WTC11 (cell line): ENCODE measurements around the gene GABPB1. TPM values are rescaled to one million over a fixed set of nuclear protein-coding genes. Genes with fewer than 3 reads are reported as not detected.

ENCODE experiments used
- ATAC-seq: fragments of 200-7000 bp; cut with Tn5 transposase; 2 replicates; pipeline ENCODE4 v1.10.0; 2021; ENCODE audit warnings: mild to moderate bottlenecking, moderate library complexity
- CTCF ChIA-PET: fragments of 300-600 bp; sonication (Branson Sonifier 250); formaldehyde crosslinking; loops from one replicate; lab custom pipeline; 2021; ENCODE audit warnings: antibody characterized with exemption; lab: Charles Lee
- POLR2A ChIA-PET: fragments of 350-600 bp; sonication (Branson Sonifier 250); formaldehyde crosslinking; loops from one replicate; lab custom pipeline; 2021; ENCODE audit warnings: antibody characterized with exemption; lab: Charles Lee
- DNase-seq: peaks from one replicate; pipeline ENCODE4 v3.0.0; 2021; ENCODE audit warnings: low spot score
- H3K27ac Mint-ChIP-seq: 2 replicates; pipeline ENCODE4 v1.8.0; 2021; ENCODE audit warnings: mixed read lengths
- H3K27me3 Mint-ChIP-seq: 2 replicates; pipeline ENCODE4 v1.8.0; 2021; ENCODE audit warnings: low read depth, mild to moderate bottlenecking, moderate library complexity, mixed read lengths
- H3K36me3 Mint-ChIP-seq: 2 replicates; pipeline ENCODE4 v1.8.0; 2021; ENCODE audit warnings: mixed read lengths
- H3K4me1 Mint-ChIP-seq: 2 replicates; pipeline ENCODE4 v1.8.0; 2022; ENCODE audit warnings: mixed read lengths
- H3K4me3 Mint-ChIP-seq: 2 replicates; pipeline ENCODE4 v1.8.0; 2021; ENCODE audit warnings: mild to moderate bottlenecking, moderate library complexity, mixed read lengths
- H3K9me3 Mint-ChIP-seq: 2 replicates; pipeline ENCODE4 v1.8.0; 2021; ENCODE audit warnings: mixed read lengths
- ATF6 ChIP-seq: sonication (generic); formaldehyde crosslinking; IDR thresholded peaks from 2 replicates; pipeline ENCODE4 v1.8.1; 2023; ENCODE audit warnings: mild to moderate bottlenecking, missing genetic modification reagents
- CREB1 ChIP-seq: sonication (generic); formaldehyde crosslinking; IDR thresholded peaks from 2 replicates; pipeline ENCODE4 v1.8.0; 2023; ENCODE audit warnings: mild to moderate bottlenecking, missing genetic modification reagents
- CREM ChIP-seq: sonication (generic); formaldehyde crosslinking; IDR thresholded peaks from 2 replicates; pipeline ENCODE4 v1.8.1; 2022; ENCODE audit warnings: mild to moderate bottlenecking, missing genetic modification reagents, moderate library complexity
- EMX1 ChIP-seq: fragments of 250-450 bp; sonication (Bioruptor Pico); IDR thresholded peaks from 2 replicates; pipeline ENCODE4 v1.8.0; 2021; ENCODE audit warnings: mild to moderate bottlenecking
- FOXJ3 ChIP-seq: sonication (generic); formaldehyde crosslinking; IDR thresholded peaks from 2 replicates; pipeline ENCODE4 v1.9.0; 2021; ENCODE audit warnings: missing genetic modification reagents, mild to moderate bottlenecking, borderline replicate concordance
- KAT7 ChIP-seq: sonication (generic); formaldehyde crosslinking; IDR thresholded peaks from 2 replicates; pipeline ENCODE4 v1.8.1; 2023; ENCODE audit warnings: missing genetic modification reagents, mild to moderate bottlenecking, borderline replicate concordance
- MXD4 ChIP-seq: fragments of 250-450 bp; sonication (Bioruptor Pico); IDR thresholded peaks from 2 replicates; pipeline ENCODE4 v1.8.0; 2021; ENCODE audit warnings: mild to moderate bottlenecking, moderate library complexity, borderline replicate concordance
- TP53 ChIP-seq: sonication (generic); formaldehyde crosslinking; IDR thresholded peaks from 2 replicates; pipeline ENCODE4 v1.8.1; 2023; ENCODE audit warnings: mild to moderate bottlenecking, missing genetic modification reagents
- USF1 ChIP-seq: sonication (generic); formaldehyde crosslinking; IDR thresholded peaks from 2 replicates; pipeline ENCODE4 v1.8.0; 2022; ENCODE audit warnings: mild to moderate bottlenecking, missing genetic modification reagents
- ZNF138 ChIP-seq: sonication (generic); formaldehyde crosslinking; conservative IDR thresholded peaks from 2 replicates; pipeline ENCODE4 v1.8.1; 2022; ENCODE audit warnings: mild to moderate bottlenecking, moderate library complexity, missing genetic modification reagents
- ZNF219 ChIP-seq: sonication (generic); formaldehyde crosslinking; IDR thresholded peaks from 2 replicates; pipeline ENCODE4 v1.8.0; 2023; ENCODE audit warnings: missing genetic modification reagents, mild to moderate bottlenecking, borderline replicate concordance
- ZNF281 ChIP-seq: sonication (generic); formaldehyde crosslinking; IDR thresholded peaks from 2 replicates; pipeline ENCODE4 v1.8.0; 2023; ENCODE audit warnings: mild to moderate bottlenecking, missing genetic modification reagents
- ZNF416 ChIP-seq: fragments of 250-450 bp; sonication (Bioruptor Pico); IDR thresholded peaks from 2 replicates; pipeline ENCODE4 v1.9.0; 2021; ENCODE audit warnings: mild to moderate bottlenecking, inconsistent platforms
- ZSCAN18 ChIP-seq: fragments of 250-450 bp; sonication (Bioruptor Pico); IDR thresholded peaks from 2 replicates; pipeline ENCODE4 v2.1.2; 2022; ENCODE audit warnings: mild to moderate bottlenecking, moderate library complexity
- total RNA-seq: library from RNA; stranded (reverse); gene quantifications from 3 replicates; pipeline ENCODE4 v1.2.3, GENCODE V29; 2021
- TF ChIP-seq, protein P1 (sequence below): sonication (generic); formaldehyde crosslinking; IDR thresholded peaks from 2 replicates; pipeline ENCODE4 v1.8.0; 2023; ENCODE audit warnings: missing genetic modification reagents, mild to moderate bottlenecking, borderline replicate concordance
- TF ChIP-seq, protein P2 (sequence below): fragments of 250-450 bp; sonication (Bioruptor Pico); IDR thresholded peaks from 2 replicates; pipeline ENCODE4 v1.9.0; 2021; ENCODE audit warnings: moderate library complexity, mild to moderate bottlenecking, inconsistent platforms, borderline replicate concordance
- TF ChIP-seq, protein P3 (sequence below): fragments of 250-450 bp; sonication (Bioruptor Pico); IDR thresholded peaks from 2 replicates; pipeline ENCODE4 v1.9.0; 2021; ENCODE audit warnings: mild to moderate bottlenecking
- TF ChIP-seq, protein P4 (sequence below): sonication (generic); formaldehyde crosslinking; IDR thresholded peaks from 2 replicates; pipeline ENCODE4 v1.8.1; 2022; ENCODE audit warnings: mild to moderate bottlenecking, missing genetic modification reagents, moderate library complexity, borderline replicate concordance

The GABPB1 gene
- total RNA-seq, 1 experiment from 2014 or later = 28.9 TPM

- TF ChIP-seq, protein P1, sequence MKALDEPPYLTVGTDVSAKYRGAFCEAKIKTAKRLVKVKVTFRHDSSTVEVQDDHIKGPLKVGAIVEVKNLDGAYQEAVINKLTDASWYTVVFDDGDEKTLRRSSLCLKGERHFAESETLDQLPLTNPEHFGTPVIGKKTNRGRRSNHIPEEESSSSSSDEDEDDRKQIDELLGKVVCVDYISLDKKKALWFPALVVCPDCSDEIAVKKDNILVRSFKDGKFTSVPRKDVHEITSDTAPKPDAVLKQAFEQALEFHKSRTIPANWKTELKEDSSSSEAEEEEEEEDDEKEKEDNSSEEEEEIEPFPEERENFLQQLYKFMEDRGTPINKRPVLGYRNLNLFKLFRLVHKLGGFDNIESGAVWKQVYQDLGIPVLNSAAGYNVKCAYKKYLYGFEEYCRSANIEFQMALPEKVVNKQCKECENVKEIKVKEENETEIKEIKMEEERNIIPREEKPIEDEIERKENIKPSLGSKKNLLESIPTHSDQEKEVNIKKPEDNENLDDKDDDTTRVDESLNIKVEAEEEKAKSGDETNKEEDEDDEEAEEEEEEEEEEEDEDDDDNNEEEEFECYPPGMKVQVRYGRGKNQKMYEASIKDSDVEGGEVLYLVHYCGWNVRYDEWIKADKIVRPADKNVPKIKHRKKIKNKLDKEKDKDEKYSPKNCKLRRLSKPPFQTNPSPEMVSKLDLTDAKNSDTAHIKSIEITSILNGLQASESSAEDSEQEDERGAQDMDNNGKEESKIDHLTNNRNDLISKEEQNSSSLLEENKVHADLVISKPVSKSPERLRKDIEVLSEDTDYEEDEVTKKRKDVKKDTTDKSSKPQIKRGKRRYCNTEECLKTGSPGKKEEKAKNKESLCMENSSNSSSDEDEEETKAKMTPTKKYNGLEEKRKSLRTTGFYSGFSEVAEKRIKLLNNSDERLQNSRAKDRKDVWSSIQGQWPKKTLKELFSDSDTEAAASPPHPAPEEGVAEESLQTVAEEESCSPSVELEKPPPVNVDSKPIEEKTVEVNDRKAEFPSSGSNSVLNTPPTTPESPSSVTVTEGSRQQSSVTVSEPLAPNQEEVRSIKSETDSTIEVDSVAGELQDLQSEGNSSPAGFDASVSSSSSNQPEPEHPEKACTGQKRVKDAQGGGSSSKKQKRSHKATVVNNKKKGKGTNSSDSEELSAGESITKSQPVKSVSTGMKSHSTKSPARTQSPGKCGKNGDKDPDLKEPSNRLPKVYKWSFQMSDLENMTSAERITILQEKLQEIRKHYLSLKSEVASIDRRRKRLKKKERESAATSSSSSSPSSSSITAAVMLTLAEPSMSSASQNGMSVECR (CRISPR knock-in tag) = no peak
- no peak for TF ChIP-seq ZSCAN18 (CRISPR knock-in tag)
- no peak for TF ChIP-seq CREB1 (CRISPR knock-in tag)
- TF ChIP-seq USF1 = no peak
- no peak for TF ChIP-seq TP53
Measured at GRCh38 chr15:50238255-50238654, 116.7 kb downstream of the GABPB1 start (continued).

DNA sequence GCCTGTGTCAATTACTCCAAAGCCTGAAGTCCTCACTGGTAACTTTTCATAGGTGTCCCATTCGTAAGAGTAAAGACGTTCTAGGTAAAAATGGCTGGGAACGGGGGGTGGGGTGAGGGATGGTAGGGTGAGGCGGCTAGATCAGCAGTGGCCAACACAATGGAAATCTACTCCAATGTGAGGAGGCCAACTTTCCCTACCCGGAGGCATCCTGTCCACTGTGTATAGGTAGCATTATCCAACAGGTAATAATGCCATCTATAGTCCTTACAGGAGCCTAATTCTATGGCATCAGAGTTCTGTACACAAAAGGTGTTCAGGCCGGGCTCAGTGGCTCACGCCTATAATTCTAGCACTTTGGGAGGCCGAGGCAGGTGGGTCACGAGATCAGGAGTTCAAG, 118.6 kb downstream of the GABPB1 start:
- CTCF ChIA-PET = no interaction called here
- H3K27ac Mint-ChIP-seq = no peak overlapping the region
- no peaks in the 10 kb centered on the region for H3K4me1 Mint-ChIP-seq
- H3K27me3 Mint-ChIP-seq = no peaks in the 10 kb centered on the region
- no peak for ATAC-seq
- no peaks in the 10 kb centered on the region for H3K36me3 Mint-ChIP-seq
- no peaks in the 10 kb centered on the region for H3K9me3 Mint-ChIP-seq
- H3K4me3 Mint-ChIP-seq = no peak overlapping the region
- no peak for DNase-seq
- POLR2A ChIA-PET = no interaction called here
- no peak for TF ChIP-seq KAT7
- TF ChIP-seq ZNF281 (CRISPR knock-in tag) = no peak
- TF ChIP-seq ZNF138 = no peak
- no peak for TF ChIP-seq CREM (CRISPR knock-in tag)
- TF ChIP-seq EMX1 = no peak
- TF ChIP-seq, protein P2, sequence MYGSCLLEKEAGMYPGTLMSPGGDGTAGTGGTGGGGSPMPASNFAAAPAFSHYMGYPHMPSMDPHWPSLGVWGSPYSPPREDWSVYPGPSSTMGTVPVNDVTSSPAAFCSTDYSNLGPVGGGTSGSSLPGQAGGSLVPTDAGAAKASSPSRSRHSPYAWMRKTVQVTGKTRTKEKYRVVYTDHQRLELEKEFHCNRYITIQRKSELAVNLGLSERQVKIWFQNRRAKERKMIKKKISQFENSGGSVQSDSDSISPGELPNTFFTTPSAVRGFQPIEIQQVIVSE = no peak
- no peak for TF ChIP-seq FOXJ3 (CRISPR knock-in tag)
- TF ChIP-seq ATF6 (CRISPR knock-in tag) = no peak
- TF ChIP-seq, protein P3, sequence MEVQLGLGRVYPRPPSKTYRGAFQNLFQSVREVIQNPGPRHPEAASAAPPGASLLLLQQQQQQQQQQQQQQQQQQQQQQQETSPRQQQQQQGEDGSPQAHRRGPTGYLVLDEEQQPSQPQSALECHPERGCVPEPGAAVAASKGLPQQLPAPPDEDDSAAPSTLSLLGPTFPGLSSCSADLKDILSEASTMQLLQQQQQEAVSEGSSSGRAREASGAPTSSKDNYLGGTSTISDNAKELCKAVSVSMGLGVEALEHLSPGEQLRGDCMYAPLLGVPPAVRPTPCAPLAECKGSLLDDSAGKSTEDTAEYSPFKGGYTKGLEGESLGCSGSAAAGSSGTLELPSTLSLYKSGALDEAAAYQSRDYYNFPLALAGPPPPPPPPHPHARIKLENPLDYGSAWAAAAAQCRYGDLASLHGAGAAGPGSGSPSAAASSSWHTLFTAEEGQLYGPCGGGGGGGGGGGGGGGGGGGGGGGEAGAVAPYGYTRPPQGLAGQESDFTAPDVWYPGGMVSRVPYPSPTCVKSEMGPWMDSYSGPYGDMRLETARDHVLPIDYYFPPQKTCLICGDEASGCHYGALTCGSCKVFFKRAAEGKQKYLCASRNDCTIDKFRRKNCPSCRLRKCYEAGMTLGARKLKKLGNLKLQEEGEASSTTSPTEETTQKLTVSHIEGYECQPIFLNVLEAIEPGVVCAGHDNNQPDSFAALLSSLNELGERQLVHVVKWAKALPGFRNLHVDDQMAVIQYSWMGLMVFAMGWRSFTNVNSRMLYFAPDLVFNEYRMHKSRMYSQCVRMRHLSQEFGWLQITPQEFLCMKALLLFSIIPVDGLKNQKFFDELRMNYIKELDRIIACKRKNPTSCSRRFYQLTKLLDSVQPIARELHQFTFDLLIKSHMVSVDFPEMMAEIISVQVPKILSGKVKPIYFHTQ (CRISPR knock-in tag) = no peak
- TF ChIP-seq, protein P4, sequence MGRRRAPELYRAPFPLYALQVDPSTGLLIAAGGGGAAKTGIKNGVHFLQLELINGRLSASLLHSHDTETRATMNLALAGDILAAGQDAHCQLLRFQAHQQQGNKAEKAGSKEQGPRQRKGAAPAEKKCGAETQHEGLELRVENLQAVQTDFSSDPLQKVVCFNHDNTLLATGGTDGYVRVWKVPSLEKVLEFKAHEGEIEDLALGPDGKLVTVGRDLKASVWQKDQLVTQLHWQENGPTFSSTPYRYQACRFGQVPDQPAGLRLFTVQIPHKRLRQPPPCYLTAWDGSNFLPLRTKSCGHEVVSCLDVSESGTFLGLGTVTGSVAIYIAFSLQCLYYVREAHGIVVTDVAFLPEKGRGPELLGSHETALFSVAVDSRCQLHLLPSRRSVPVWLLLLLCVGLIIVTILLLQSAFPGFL (CRISPR knock-in tag) = no peak
- no peak for TF ChIP-seq USF1
- TF ChIP-seq ZNF416 (CRISPR knock-in tag) = no peak
- no peak for TF ChIP-seq MXD4
- TF ChIP-seq ZNF219 = no peak
- no peak for TF ChIP-seq CREB1 (CRISPR knock-in tag)
